22Rv1 (cell line): ENCODE results near the gene JAK3.

ENCODE experiments used
- H3K27ac ChIP-seq: fragments of 450-650 bp; 2 replicates; pipeline ENCODE4 v1.5.1; 2017
- CTCF ChIP-seq: fragments of 450-650 bp; IDR thresholded peaks from 2 replicates; pipeline ENCODE4 v1.5.1; 2017; ENCODE audit warnings: mild to moderate bottlenecking
- ZFX ChIP-seq: fragments of 450-650 bp; IDR thresholded peaks from 2 replicates; pipeline ENCODE4 v1.6.1; 2017; ENCODE audit warnings: antibody characterized with exemption, borderline replicate concordance

The JAK3 gene

GRCh38 chr19:17775991-17776803 is 71.6 kb downstream of the JAK3 start:
- TF ChIP-seq ZFX (no peak), CTCF (no peak)
- H3K27ac ChIP-seq, result no peak overlapping the region

- TF ChIP-seq ZFX, result no peak
- TF ChIP-seq CTCF, result peak; percentile 69
- H3K27ac ChIP-seq, result no peak overlapping the region
Measured at GRCh38 chr19:17775245-17775927, 72.4 kb downstream of the JAK3 start.
